Measurements from ENCODE around the gene POM121L2. TPM values are rescaled to one million over a fixed set of nuclear protein-coding genes. Genes with fewer than 3 reads are reported as not detected.

Gene POM121L2
- total RNA-seq, 1 donor from 2014 or later: not detected

- H3K4me1 ChIP-seq: no peaks in the 10 kb centered on the region
- DNase-seq (ENCODE audit: low spot score in 2 of 2): no peak
- intact Hi-C loops (cut with DNase I): no loop called here
- no peaks in the 10 kb centered on the region for H3K27me3 ChIP-seq
- no peak overlapping the region for H3K27ac ChIP-seq
- H3K9me3 ChIP-seq: no peaks in the 10 kb centered on the region
- no peak overlapping the region for H3K4me3 ChIP-seq
- H3K36me3 ChIP-seq: no peaks in the 10 kb centered on the region
- TF ChIP-seq CTCF (IDR thresholded peaks at IDR 0.05): no peak
These were observed 21.6 kb upstream of the POM121L2 start for GRCh38 chr6:27333642-27334040.

GRCh38 chr6:27332692-27333641 lies 20.9 kb upstream of the POM121L2 start:
- H3K4me3 ChIP-seq: no peak overlapping the region
- no peaks in the 10 kb centered on the region for H3K4me1 ChIP-seq
- no peak for TF ChIP-seq CTCF (IDR thresholded peaks at IDR 0.05)
- H3K27ac ChIP-seq: no peak overlapping the region
- intact Hi-C loops (cut with DNase I): no loop called here
- H3K27me3 ChIP-seq: no peaks in the 10 kb centered on the region
- no peaks in the 10 kb centered on the region for H3K36me3 ChIP-seq
- DNase-seq (ENCODE audit: low spot score in 2 of 2): no peak
- no peaks in the 10 kb centered on the region for H3K9me3 ChIP-seq

- Histone ChIP-seq H3K9me3 (no peaks in the 10 kb centered on the region), H3K4me3 (no peak overlapping the region), H3K4me1 (no peaks in the 10 kb centered on the region), H3K27me3 (no peaks in the 10 kb centered on the region), H3K36me3 (no peaks in the 10 kb centered on the region), H3K27ac (no peak overlapping the region)
- TF ChIP-seq CTCF (IDR thresholded peaks at IDR 0.05): no peak
- intact Hi-C loops (cut with DNase I): no loop called here
- DNase-seq (ENCODE audit: low spot score in 2 of 2): no peak
These were observed 15.1 kb upstream of the POM121L2 start for GRCh38 chr6:27327023-27327738.

GRCh38 chr6:27321901-27322300 lies 9.8 kb upstream of the POM121L2 start:
- DNase-seq (ENCODE audit: low spot score in 2 of 2): no peak
- intact Hi-C loops (cut with DNase I): no loop called here
- Histone ChIP-seq H3K9me3 (no peaks in the 10 kb centered on the region), H3K27ac (no peak overlapping the region), H3K4me3 (no peak overlapping the region), H3K4me1 (no peaks in the 10 kb centered on the region), H3K36me3 (no peaks in the 10 kb centered on the region), H3K27me3 (no peaks in the 10 kb centered on the region)
- TF ChIP-seq CTCF (IDR thresholded peaks at IDR 0.05): no peak

GRCh38 chr6:27321370-27321769 lies 9.3 kb upstream of the POM121L2 start:
- no peak for DNase-seq (ENCODE audit: low spot score in 2 of 2)
- Histone ChIP-seq H3K27me3 (no peaks in the 10 kb centered on the region), H3K4me1 (no peaks in the 10 kb centered on the region), H3K27ac (no peak overlapping the region), H3K36me3 (no peaks in the 10 kb centered on the region), H3K4me3 (no peak overlapping the region), H3K9me3 (no peaks in the 10 kb centered on the region)
- intact Hi-C loops (cut with DNase I): no loop called here
- TF ChIP-seq CTCF (IDR thresholded peaks at IDR 0.05): no peak
